Measurements from ENCODE around the gene BMI1. TPM values are rescaled to one million over a fixed set of nuclear protein-coding genes. Genes with fewer than 3 reads are reported as not detected.

The BMI1 gene
- total and polyA plus RNA-seq, 7 donors, result 16.3 to 123 (median 58.9) TPM

DNA sequence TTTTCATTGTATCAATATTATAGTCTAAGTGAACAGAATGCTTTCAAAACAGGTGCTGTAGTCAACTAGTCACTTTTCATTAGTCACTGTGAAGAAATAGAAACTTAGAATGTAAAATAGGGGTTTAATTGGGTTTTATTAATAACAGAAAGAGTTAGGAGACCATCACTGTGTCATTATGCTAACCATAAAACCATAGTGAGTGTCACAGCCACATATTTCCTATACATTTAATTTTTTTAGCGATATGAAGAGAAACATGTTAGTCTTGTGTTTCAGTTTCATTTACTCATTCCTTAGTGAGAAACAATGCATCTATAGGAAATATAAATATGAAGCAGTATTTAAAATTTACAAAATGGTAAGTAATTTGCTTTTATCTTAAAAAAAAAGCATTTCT is 46.6 kb downstream of the BMI1 start:
- H3K27me3 ChIP-seq, result peaks cover 0 to 4% (median 0%) of the 10 kb centered on the region in 3 donors
- H3K36me3 ChIP-seq, result no peaks in the 10 kb centered on the region
- 60 to 89% methylated on average over 1 of the region's 1 CpG for WGBS, 2 donors
- H3K9me3 ChIP-seq, result no peaks in the 10 kb centered on the region
- no peak for TF ChIP-seq POLR2A (IDR thresholded peaks at IDR 0.05)
- TF ChIP-seq, protein P1, sequence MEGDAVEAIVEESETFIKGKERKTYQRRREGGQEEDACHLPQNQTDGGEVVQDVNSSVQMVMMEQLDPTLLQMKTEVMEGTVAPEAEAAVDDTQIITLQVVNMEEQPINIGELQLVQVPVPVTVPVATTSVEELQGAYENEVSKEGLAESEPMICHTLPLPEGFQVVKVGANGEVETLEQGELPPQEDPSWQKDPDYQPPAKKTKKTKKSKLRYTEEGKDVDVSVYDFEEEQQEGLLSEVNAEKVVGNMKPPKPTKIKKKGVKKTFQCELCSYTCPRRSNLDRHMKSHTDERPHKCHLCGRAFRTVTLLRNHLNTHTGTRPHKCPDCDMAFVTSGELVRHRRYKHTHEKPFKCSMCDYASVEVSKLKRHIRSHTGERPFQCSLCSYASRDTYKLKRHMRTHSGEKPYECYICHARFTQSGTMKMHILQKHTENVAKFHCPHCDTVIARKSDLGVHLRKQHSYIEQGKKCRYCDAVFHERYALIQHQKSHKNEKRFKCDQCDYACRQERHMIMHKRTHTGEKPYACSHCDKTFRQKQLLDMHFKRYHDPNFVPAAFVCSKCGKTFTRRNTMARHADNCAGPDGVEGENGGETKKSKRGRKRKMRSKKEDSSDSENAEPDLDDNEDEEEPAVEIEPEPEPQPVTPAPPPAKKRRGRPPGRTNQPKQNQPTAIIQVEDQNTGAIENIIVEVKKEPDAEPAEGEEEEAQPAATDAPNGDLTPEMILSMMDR (IDR thresholded peaks at IDR 0.05), result no peak
- TF ChIP-seq EP300 (IDR thresholded peaks at IDR 0.05), result no peak
- no peak for TF ChIP-seq POLR2AphosphoS5 (IDR thresholded peaks at IDR 0.05)
- H3K27ac ChIP-seq, result no peak overlapping the region
- intact Hi-C loops (cut with DNase I), result no loop called here
- no peaks in the 10 kb centered on the region for H3K4me1 ChIP-seq
- H3K4me3 ChIP-seq, result no peak overlapping the region
- no peak for DNase-seq

GRCh38 chr10:22368402-22368801 is 47.5 kb downstream of the BMI1 start:
- 86% methylated on average over 4 of the region's 4 CpGs for WGBS, 2 donors

DNA sequence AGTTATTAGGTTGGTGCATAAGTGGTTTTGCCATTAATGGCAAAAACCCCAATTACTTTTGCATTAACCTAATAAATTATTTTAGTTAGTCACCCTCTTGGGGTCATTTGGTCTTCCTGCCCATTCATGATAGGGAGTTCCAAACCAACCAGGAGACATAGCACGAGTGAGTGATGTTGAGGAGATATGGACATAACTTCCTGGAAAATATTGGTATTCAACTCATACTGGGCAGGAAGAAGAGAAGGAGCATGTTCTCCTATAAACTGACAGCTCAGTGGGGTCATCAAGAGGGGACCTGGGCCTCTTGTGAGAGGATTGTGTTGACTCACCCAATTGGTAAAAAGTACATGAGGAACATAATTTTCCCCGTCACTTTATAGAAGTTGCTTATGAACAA is 48.1 kb downstream of the BMI1 start:
- intact Hi-C loops (cut with DNase I), result no loop called here
- Histone ChIP-seq H3K9me3 (no peaks in the 10 kb centered on the region), H3K27ac (no peak overlapping the region), H3K4me1 (peaks cover 0 to 6% (median 3%) of the 10 kb centered on the region in 4 donors), H3K36me3 (no peaks in the 10 kb centered on the region), H3K27me3 (peaks cover 0 to 4% (median 0%) of the 10 kb centered on the region in 3 donors), H3K4me3 (no peak overlapping the region)
- TF ChIP-seq POLR2A (IDR thresholded peaks at IDR 0.05) (no peak), EP300 (IDR thresholded peaks at IDR 0.05) (no peak), POLR2AphosphoS5 (IDR thresholded peaks at IDR 0.05) (no peak)
- WGBS, 2 donors, result 49 to 67% methylated on average over 2 of the region's 2 CpGs
- no peak for DNase-seq

More at GRCh38 chr10:22368402-22368801, 47.5 kb downstream of the BMI1 start:
- Histone ChIP-seq H3K4me1 (peaks cover 0 to 6% (median 3%) of the 10 kb centered on the region in 4 donors), H3K27me3 (peaks cover 0 to 4% (median 0%) of the 10 kb centered on the region in 3 donors), H3K9me3 (no peaks in the 10 kb centered on the region), H3K36me3 (no peaks in the 10 kb centered on the region), H3K27ac (no peak overlapping the region), H3K4me3 (no peak overlapping the region)
- intact Hi-C loops (cut with DNase I), result no loop called here
- TF ChIP-seq POLR2AphosphoS5 (IDR thresholded peaks at IDR 0.05) (no peak), EP300 (IDR thresholded peaks at IDR 0.05) (no peak)
- TF ChIP-seq, protein P1 (IDR thresholded peaks at IDR 0.05), result no peak
- no peak for DNase-seq

- H3K4me1 ChIP-seq, result peaks cover 0 to 6% (median 3%) of the 10 kb centered on the region in 4 donors
- intact Hi-C loops (cut with DNase I), result no loop called here
- no peak for DNase-seq
Measured at GRCh38 chr10:22369434-22370072, 48.7 kb downstream of the BMI1 start.

DNA sequence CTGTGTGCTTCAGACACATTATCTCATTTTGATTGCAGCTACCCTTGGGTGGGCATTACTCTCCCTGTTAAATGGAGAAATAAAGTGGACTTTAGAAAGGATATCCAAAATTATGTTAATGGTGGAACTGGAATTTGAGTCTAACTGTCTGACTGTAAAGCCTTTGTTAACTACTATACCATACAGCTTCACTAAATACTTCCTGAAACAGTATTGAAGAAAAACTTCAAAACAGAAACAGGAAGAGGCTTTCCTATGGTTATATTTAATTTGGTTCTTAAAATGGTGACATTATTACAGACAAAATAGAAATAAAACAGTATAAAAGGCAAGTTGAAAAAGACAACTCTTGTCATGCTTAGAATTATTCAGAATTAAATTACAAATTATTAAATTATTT is 49.4 kb downstream of the BMI1 start:
- intact Hi-C loops (cut with DNase I), result no loop called here
- Histone ChIP-seq H3K9me3 (no peaks in the 10 kb centered on the region), H3K36me3 (no peaks in the 10 kb centered on the region), H3K27me3 (peaks cover 0 to 2% (median 0%) of the 10 kb centered on the region in 3 donors), H3K4me3 (no peak overlapping the region), H3K27ac (no peak overlapping the region), H3K4me1 (peaks cover 0 to 6% (median 3%) of the 10 kb centered on the region in 4 donors)
- DNase-seq, result no peak
- no peak for TF ChIP-seq POLR2AphosphoS5 (IDR thresholded peaks at IDR 0.05)
- TF ChIP-seq, protein P1 (IDR thresholded peaks at IDR 0.05), result no peak
- no peak for TF ChIP-seq POLR2A (IDR thresholded peaks at IDR 0.05)
- TF ChIP-seq EP300 (IDR thresholded peaks at IDR 0.05), result no peak

More at GRCh38 chr10:22369434-22370072, 48.7 kb downstream of the BMI1 start:
- TF ChIP-seq POLR2AphosphoS5 (IDR thresholded peaks at IDR 0.05) (no peak), EP300 (IDR thresholded peaks at IDR 0.05) (no peak), POLR2A (IDR thresholded peaks at IDR 0.05) (no peak)
- TF ChIP-seq, protein P1 (IDR thresholded peaks at IDR 0.05), result no peak
- Histone ChIP-seq H3K9me3 (no peaks in the 10 kb centered on the region), H3K27me3 (peaks cover 0 to 4% (median 0%) of the 10 kb centered on the region in 3 donors), H3K36me3 (no peaks in the 10 kb centered on the region), H3K27ac (no peak overlapping the region), H3K4me3 (no peak overlapping the region)
- WGBS, 2 donors, result 87% methylated on average over 5 of the region's 5 CpGs

Measured in sigmoid colon (tissue), 7 donors.